Mesenteric fat pad (tissue), 1 donor: Measurements from ENCODE around the gene DMGDH. TPM values are rescaled to one million over a fixed set of nuclear protein-coding genes. Genes with fewer than 3 reads are reported as not detected.

ENCODE experiments used
- DNase-seq: peaks from one replicate; pipeline ENCODE4 v3.0.0-alpha.2; 2020; ENCODE audit warnings: low spot score
- long read RNA-seq: library from polyadenylated mRNA; unstranded; transcript quantifications from one replicate; pipeline ENCODE4 v2.0.0, GENCODE V29; 2020
- total RNA-seq: library from RNA; stranded (reverse); fragmentation: NEBNext Ultra II Directional; extraction: Animal tissue kit (Norgen Biotek cat#: 25700); gene quantifications from one replicate; pipeline ENCODE4 v1.2.1, GENCODE V29; 2021
- donor health status: DM: yes; HTN: yes; CAD: no.

The DMGDH gene
- total RNA-seq = 5.2 TPM
- long read RNA-seq, partial matches to known transcripts = 1 of 13 reads
- long read RNA-seq, other reads (novel, unspliced or antisense) = 10 of 13 reads

- no peak for DNase-seq
Observed at GRCh38 chr5:79069488-79070349, at the start of gene DMGDH, which contains the start of gene BHMT2. Gene DMGDH (minus strand): TSS chr5:79069674. CDS start chr5:79069620, 54 bp downstream. Gene BHMT2 (plus strand): TSS chr5:79069767. CDS start chr5:79069783, 16 bp downstream.

- no peak for DNase-seq
Observed at GRCh38 chr5:79112703-79113058, 43.2 kb upstream of the DMGDH start.

GRCh38 chr5:79111960-79112702 lies 42.7 kb upstream of the DMGDH start:
- DNase-seq = no peak

- DNase-seq = no peak
Observed at GRCh38 chr5:79111387-79111959, 42.0 kb upstream of the DMGDH start, which contains the start of gene BHMT. Gene BHMT (plus strand): TSS chr5:79111809. CDS start chr5:79111886, 77 bp downstream.

GRCh38 chr5:79109527-79110492 lies 40.3 kb upstream of the DMGDH start:
- no peak for DNase-seq

GRCh38 chr5:79108792-79109191 lies 39.3 kb upstream of the DMGDH start:
- DNase-seq = no peak

- DNase-seq = no peak
Observed at GRCh38 chr5:79108086-79108485, 38.6 kb upstream of the DMGDH start.

- DNase-seq = no peak
Observed at GRCh38 chr5:79107020-79107796, 37.7 kb upstream of the DMGDH start.

GRCh38 chr5:79105868-79106267 lies 36.4 kb upstream of the DMGDH start:
- DNase-seq = no peak

- DNase-seq = no peak
Observed at GRCh38 chr5:79093762-79094161, 24.3 kb upstream of the DMGDH start.

- DNase-seq = no peak
Observed at GRCh38 chr5:79091064-79091463, 21.6 kb upstream of the DMGDH start.

- DNase-seq = no peak
Observed at GRCh38 chr5:79088507-79088906, 19.0 kb upstream of the DMGDH start.

- DNase-seq = no peak
Observed at GRCh38 chr5:79086116-79086515, 16.6 kb upstream of the DMGDH start.

GRCh38 chr5:79081779-79082178 lies 12.3 kb upstream of the DMGDH start:
- DNase-seq = no peak

- no peak for DNase-seq
Observed at GRCh38 chr5:79080804-79081203, 11.3 kb upstream of the DMGDH start.

GRCh38 chr5:79077680-79078365 lies 8.3 kb upstream of the DMGDH start:
- no peak for DNase-seq

GRCh38 chr5:79076819-79077218 lies 7.3 kb upstream of the DMGDH start:
- DNase-seq = no peak

- no peak for DNase-seq
Observed at GRCh38 chr5:79075646-79076426, 6.4 kb upstream of the DMGDH start.
